PFSK-1 (cell line): ENCODE data around the gene SUMF2.

ENCODE experiments used
- POLR2AphosphoS5 ChIP-seq: IDR thresholded peaks from 2 replicates; pipeline ENCODE4 v1.6.1; 2012; ENCODE audit warnings: low read depth, mild to moderate bottlenecking, control low read depth, low read length, moderate library complexity
- SIN3A ChIP-seq: IDR thresholded peaks from 2 replicates; pipeline ENCODE4 v1.6.1; 2012; ENCODE audit warnings: mild to moderate bottlenecking, low read length, moderate library complexity, borderline replicate concordance; ENCODE audit not compliant: insufficient read depth
- TAF1 ChIP-seq: IDR thresholded peaks from 2 replicates; pipeline ENCODE4 v1.6.1; 2012; ENCODE audit warnings: low read length, control low read depth, borderline replicate concordance; ENCODE audit not compliant: insufficient read depth
- TF ChIP-seq, protein P1 (sequence below), 2 experiments: IDR thresholded peaks; 2 replicates each; pipeline versions ENCODE4 v1.6.1 to v1.8.0; 2011 to 2012; ENCODE audit warnings: low read depth in 2 of 2, low read length in 2 of 2, control low read depth in 1 of 2, inconsistent platforms in 1 of 2, mild to moderate bottlenecking in 1 of 2, moderate library complexity in 1 of 2; ENCODE audit not compliant: insufficient read depth in 1 of 2

DNA sequence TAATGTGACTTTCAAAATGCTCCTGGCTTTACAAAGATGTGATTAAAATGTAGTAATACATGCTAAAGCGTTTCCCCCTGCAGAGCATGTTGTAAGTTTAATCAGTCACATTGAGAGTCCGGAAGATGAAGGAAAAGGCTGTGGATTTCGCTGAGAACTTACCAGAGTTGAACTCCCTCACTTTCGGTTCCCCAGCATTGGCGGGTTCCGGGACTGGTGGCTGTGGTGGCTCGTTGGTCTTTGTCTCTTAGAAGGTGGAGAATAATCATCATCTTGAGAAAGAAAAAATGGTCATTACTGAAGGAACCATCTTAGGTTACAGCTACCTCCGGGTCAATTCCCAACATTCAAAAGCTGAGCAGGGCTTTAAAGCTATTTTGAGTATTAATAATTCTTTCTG is 61.7 kb downstream of the SUMF2 start:
- TF ChIP-seq POLR2AphosphoS5 (no peak), SIN3A (no peak), TAF1 (no peak)
- TF ChIP-seq, protein P1, sequence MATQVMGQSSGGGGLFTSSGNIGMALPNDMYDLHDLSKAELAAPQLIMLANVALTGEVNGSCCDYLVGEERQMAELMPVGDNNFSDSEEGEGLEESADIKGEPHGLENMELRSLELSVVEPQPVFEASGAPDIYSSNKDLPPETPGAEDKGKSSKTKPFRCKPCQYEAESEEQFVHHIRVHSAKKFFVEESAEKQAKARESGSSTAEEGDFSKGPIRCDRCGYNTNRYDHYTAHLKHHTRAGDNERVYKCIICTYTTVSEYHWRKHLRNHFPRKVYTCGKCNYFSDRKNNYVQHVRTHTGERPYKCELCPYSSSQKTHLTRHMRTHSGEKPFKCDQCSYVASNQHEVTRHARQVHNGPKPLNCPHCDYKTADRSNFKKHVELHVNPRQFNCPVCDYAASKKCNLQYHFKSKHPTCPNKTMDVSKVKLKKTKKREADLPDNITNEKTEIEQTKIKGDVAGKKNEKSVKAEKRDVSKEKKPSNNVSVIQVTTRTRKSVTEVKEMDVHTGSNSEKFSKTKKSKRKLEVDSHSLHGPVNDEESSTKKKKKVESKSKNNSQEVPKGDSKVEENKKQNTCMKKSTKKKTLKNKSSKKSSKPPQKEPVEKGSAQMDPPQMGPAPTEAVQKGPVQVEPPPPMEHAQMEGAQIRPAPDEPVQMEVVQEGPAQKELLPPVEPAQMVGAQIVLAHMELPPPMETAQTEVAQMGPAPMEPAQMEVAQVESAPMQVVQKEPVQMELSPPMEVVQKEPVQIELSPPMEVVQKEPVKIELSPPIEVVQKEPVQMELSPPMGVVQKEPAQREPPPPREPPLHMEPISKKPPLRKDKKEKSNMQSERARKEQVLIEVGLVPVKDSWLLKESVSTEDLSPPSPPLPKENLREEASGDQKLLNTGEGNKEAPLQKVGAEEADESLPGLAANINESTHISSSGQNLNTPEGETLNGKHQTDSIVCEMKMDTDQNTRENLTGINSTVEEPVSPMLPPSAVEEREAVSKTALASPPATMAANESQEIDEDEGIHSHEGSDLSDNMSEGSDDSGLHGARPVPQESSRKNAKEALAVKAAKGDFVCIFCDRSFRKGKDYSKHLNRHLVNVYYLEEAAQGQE (IDR thresholded peaks at IDR 0.05; ENCODE audit: insufficient read depth in 1 of 2, low read depth in 2 of 2, low read length in 2 of 2) = no peak
